Measurements from ENCODE around the gene SLN. TPM values are rescaled to one million over a fixed set of nuclear protein-coding genes. Genes with fewer than 3 reads are reported as not detected.

SLN gene
- total and polyA plus RNA-seq, 10 of the 15 experiments (the other 5 are each of a cell fraction or from before 2014, with no cell fraction given) = 0.39 TPM; not detected in 9

- TF ChIP-seq ZNF687 (IDR thresholded peaks at IDR 0.05) (no peak), FOXM1 (IDR thresholded peaks at IDR 0.05; ENCODE audit: low read depth, low read length) (no peak), USF1 (IDR thresholded peaks at IDR 0.05; ENCODE audit: borderline replicate concordance, extremely low read length, insufficient read depth, low read depth, low read length) (no peak), MEF2A (IDR thresholded peaks at IDR 0.05; ENCODE audit: insufficient read depth, low read depth, low read length) (no peak), NFXL1 (IDR thresholded peaks at IDR 0.05; ENCODE audit: borderline replicate concordance) (no peak), ZBED1 (IDR thresholded peaks at IDR 0.05; ENCODE audit: borderline replicate concordance) (no peak)
- TF ChIP-seq, protein P1, sequence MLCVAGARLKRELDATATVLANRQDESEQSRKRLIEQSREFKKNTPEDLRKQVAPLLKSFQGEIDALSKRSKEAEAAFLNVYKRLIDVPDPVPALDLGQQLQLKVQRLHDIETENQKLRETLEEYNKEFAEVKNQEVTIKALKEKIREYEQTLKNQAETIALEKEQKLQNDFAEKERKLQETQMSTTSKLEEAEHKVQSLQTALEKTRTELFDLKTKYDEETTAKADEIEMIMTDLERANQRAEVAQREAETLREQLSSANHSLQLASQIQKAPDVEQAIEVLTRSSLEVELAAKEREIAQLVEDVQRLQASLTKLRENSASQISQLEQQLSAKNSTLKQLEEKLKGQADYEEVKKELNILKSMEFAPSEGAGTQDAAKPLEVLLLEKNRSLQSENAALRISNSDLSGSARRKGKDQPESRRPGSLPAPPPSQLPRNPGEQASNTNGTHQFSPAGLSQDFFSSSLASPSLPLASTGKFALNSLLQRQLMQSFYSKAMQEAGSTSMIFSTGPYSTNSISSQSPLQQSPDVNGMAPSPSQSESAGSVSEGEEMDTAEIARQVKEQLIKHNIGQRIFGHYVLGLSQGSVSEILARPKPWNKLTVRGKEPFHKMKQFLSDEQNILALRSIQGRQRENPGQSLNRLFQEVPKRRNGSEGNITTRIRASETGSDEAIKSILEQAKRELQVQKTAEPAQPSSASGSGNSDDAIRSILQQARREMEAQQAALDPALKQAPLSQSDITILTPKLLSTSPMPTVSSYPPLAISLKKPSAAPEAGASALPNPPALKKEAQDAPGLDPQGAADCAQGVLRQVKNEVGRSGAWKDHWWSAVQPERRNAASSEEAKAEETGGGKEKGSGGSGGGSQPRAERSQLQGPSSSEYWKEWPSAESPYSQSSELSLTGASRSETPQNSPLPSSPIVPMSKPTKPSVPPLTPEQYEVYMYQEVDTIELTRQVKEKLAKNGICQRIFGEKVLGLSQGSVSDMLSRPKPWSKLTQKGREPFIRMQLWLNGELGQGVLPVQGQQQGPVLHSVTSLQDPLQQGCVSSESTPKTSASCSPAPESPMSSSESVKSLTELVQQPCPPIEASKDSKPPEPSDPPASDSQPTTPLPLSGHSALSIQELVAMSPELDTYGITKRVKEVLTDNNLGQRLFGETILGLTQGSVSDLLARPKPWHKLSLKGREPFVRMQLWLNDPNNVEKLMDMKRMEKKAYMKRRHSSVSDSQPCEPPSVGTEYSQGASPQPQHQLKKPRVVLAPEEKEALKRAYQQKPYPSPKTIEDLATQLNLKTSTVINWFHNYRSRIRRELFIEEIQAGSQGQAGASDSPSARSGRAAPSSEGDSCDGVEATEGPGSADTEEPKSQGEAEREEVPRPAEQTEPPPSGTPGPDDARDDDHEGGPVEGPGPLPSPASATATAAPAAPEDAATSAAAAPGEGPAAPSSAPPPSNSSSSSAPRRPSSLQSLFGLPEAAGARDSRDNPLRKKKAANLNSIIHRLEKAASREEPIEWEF (IDR thresholded peaks at IDR 0.05; ENCODE audit: insufficient replicate concordance, low read depth, low read length) = no peak
Observed at GRCh38 chr11:107699371-107700285, 12.2 kb downstream of the SLN start (continued).

All from GM12878 (cell line).